Stimulated activated CD4-positive, alpha-beta T cell treated with anti-CD3 and anti-CD28 coated beads, Interleukin-2, amount 100 ng/mL, for 4 hours (primary cell): ENCODE results near the gene SLC39A11.

Experiments
- DNase-seq: peaks from one replicate; pipeline ENCODE4 v3.0.0-alpha.2; 2020; ENCODE audit warnings: low read depth

The SLC39A11 gene

GRCh38 chr17:73042809-73043685 lies 49.4 kb downstream of the SLC39A11 start:
- no peak for DNase-seq

DNA sequence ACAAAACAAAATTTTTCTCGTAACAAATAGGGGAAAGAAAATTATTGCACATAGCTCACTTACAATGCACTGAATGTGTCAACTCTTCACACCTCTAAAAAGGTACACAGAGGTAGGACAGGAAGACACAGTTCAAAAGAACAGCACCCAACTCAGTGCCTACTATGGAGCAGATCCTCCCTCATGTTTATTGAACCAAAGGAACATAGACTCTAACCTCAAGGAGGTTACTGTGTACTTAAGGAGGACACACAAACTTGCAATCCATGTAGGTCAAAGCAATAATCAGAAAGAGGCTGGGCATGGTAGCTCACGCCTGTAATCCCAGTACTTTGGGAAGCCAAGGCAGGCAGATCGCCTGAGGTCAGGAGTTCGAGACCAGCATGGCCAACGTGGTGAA lies 50.3 kb downstream of the SLC39A11 start:
- no peak for DNase-seq

DNA sequence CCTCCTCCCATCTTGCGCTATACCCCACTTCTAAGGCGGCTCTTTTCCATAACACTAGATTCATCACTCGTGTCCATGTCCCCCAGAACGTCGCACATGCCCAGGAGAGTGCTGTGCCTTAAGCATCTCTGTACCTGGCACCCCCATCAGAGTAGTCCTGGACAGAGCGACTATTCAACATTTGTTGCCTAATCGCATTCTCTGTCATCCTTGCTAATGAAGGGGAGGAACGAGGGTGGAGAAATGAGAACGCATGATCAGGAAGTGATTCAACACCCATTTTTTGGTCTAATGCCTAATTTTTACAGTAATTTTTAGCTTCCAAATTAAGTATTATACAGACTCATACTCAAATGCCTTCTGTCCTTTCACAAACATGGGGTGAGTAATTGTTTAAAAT lies 53.2 kb downstream of the SLC39A11 start:
- no peak for DNase-seq

GRCh38 chr17:73031472-73031871 lies 61.0 kb downstream of the SLC39A11 start:
- no peak for DNase-seq

DNA sequence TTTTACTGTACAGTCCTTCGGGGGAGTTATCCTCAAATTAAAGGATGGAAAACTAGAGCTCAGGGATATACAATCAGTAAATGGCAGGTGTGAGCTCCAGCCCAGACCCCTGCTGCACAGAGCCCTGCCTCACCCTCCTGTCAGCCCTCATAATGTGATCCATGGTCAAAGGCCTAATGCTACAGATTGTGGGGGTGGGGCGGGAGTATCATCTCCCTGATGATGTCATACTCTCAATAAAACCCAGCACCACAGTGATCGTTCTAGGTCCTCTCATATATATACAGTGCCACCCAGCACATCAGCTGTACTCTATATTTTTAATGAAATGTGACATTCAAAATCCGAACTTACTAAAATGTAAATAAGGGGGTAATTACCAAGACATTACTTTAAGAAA lies 61.5 kb downstream of the SLC39A11 start:
- DNase-seq = no peak

GRCh38 chr17:73030501-73030921 lies 62.0 kb downstream of the SLC39A11 start:
- DNase-seq = no peak

- no peak for DNase-seq
Observed at GRCh38 chr17:73029991-73030390, 62.5 kb downstream of the SLC39A11 start.

GRCh38 chr17:73029021-73029420 lies 63.5 kb downstream of the SLC39A11 start:
- no peak for DNase-seq

GRCh38 chr17:73028299-73028755 lies 64.2 kb downstream of the SLC39A11 start:
- DNase-seq = no peak

GRCh38 chr17:73027130-73027741 lies 65.3 kb downstream of the SLC39A11 start:
- DNase-seq = no peak

GRCh38 chr17:73025041-73025560 lies 67.4 kb downstream of the SLC39A11 start:
- no peak for DNase-seq

- DNase-seq = no peak
Observed at GRCh38 chr17:73023759-73024158, 68.7 kb downstream of the SLC39A11 start.

DNA sequence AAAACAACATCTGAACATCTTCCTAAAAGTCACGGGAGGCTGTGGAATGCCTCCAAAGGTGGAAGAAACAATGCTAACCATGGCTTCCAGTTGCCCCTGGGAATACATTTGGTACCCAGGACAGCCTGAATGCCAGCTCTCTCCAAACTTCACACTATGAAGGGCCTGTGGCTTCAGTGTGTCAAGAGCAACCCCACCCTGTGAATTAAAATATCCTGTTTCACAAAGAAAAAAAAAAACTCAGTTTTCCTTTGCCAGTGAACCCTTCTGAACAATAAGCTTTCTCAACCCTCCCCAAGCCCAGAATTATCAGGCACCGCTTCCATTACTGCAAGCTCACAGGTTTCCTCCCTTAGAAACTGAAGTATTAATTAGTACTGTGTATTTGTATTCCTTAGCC lies 69.8 kb downstream of the SLC39A11 start:
- DNase-seq = no peak

DNA sequence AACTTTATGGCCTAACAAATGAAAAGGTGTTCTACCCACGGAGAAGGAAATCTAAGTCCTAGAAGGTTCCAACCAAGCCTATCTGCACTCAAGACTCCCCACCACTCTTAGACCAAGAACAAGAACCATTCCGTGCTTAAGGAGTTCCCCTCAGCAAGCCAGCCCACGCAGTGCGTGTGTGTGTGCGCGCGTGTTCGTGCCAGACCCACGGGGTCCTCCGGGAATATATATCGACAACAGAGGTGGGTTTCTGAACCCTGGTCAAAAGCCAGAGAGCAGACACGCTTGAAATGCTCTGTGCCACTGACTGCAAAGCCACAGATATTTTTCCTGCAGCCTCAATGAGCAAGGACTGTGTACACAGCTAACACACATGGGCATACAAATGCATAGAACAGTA lies 70.7 kb downstream of the SLC39A11 start:
- no peak for DNase-seq

DNA sequence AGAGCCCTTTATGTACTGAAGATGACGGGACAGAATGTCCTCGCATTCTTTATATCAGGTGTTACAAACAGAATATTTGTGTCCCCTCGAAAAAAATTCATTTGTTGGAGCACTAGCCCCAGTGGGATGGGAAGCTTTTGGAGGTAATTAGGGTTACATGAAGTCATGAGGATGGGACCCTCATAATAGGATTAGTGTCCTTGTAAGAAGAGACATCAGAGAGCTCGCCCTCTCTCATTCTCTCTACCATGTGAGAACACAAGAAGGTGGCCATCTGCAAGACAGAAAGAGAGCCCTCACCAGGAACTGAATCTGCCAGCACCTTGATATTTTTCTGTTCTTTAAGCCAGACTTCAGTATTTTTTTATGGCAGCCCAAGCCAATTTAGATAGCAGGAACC lies 72.4 kb downstream of the SLC39A11 start:
- DNase-seq = no peak

GRCh38 chr17:73018599-73018998 lies 73.9 kb downstream of the SLC39A11 start:
- DNase-seq = no peak

- no peak for DNase-seq
Observed at GRCh38 chr17:73017658-73018057, 74.8 kb downstream of the SLC39A11 start.

- no peak for DNase-seq
Observed at GRCh38 chr17:73015722-73016276, 76.7 kb downstream of the SLC39A11 start.

GRCh38 chr17:73013816-73014663 lies 78.4 kb downstream of the SLC39A11 start:
- no peak for DNase-seq

DNA sequence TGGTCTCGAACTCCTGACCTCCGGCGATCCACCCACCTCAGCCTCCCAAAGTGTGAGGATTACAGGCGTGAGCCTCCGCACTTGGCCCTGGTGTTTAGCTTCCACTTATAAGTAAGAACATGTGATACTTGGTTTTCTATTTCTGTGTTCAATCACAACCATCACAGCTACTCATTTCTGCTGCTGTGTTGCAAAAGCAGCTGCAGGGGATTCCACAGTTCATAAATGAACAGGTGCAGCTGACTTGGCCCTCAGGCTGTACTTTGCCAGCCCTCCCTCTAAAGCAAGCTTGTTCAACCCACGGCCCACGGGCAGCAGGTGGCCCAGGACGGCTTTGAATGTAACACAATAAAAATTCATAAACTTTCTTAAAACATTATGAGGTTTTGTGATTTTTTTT lies 79.2 kb downstream of the SLC39A11 start:
- DNase-seq = no peak

DNA sequence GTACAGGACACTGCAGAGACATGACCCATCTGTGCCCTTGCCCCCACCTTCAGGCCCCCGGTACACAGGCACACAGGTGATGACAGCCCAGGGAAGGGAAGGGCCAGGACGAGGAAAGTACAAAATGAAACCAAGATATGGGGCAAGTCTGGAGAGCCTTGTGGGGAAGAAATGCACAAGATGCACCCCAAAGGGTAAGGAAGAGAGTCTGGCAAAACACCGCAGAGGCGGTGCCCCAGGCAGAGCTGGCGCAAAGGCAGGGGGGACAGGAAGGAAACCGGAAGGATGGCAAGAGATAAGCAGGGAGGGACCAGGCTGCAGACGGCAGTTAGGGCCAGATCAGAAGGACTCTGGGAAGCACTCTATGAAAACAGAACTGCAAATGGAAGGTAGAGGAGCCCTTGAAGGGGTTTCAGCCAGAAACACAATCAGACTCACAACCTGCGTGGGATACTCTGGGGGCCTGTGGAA lies 81.4 kb downstream of the SLC39A11 start:
- DNase-seq = no peak

- DNase-seq = no peak
Observed at GRCh38 chr17:73010414-73010813, 82.1 kb downstream of the SLC39A11 start.
